SK-N-SH treated with all-trans-retinoic acid at 6 μM for 48 hours (cell line): ENCODE measurements around the gene RMND5A.

ENCODE experiments used
- ATAC-seq: fragments of 200-7000 bp; cut with Tn5 transposase; 3 replicates; pipeline ENCODE4 v1.9.1; 2020; ENCODE audit warnings: mild to moderate bottlenecking, moderate library complexity
- ARNTL ChIP-seq: fragments of 450-650 bp; formaldehyde crosslinking; IDR thresholded peaks from 2 replicates; pipeline ENCODE4 v1.5.0; 2020; ENCODE audit warnings: low read depth, mild to moderate bottlenecking, moderate library complexity, borderline replicate concordance
- BACH2 ChIP-seq: fragments of 250-450 bp; sonication (Bioruptor Pico); IDR thresholded peaks from 2 replicates; pipeline ENCODE4 v1.9.0; 2021; ENCODE audit warnings: mild to moderate bottlenecking, borderline replicate concordance
- GLIS3 ChIP-seq: fragments of 250-450 bp; sonication (Bioruptor Pico); IDR thresholded peaks from 2 replicates; pipeline ENCODE4 v1.5.0; 2020; ENCODE audit warnings: mild to moderate bottlenecking, moderate library complexity
- ISL1 ChIP-seq: fragments of 250-450 bp; sonication (Bioruptor Pico); IDR thresholded peaks from 2 replicates; pipeline ENCODE4 v2.1.2; 2022; ENCODE audit warnings: mild to moderate bottlenecking, moderate library complexity
- OSR1 ChIP-seq: fragments of 250-450 bp; sonication (Bioruptor Pico); IDR thresholded peaks from 2 replicates; pipeline ENCODE4 v1.8.0; 2022; ENCODE audit warnings: moderate library complexity, mild to moderate bottlenecking, inconsistent platforms
- PPARA ChIP-seq: fragments of 250-450 bp; sonication (Bioruptor Pico); IDR thresholded peaks from 2 replicates; pipeline ENCODE4 v1.5.0; 2020; ENCODE audit warnings: mild to moderate bottlenecking, borderline replicate concordance
- SNAI2 ChIP-seq: fragments of 250-450 bp; sonication (Bioruptor Pico); IDR thresholded peaks from 2 replicates; pipeline ENCODE4 v1.5.0; 2020; ENCODE audit warnings: mild to moderate bottlenecking, moderate library complexity
- TCF4 ChIP-seq: fragments of 250-450 bp; sonication (Bioruptor Pico); IDR thresholded peaks from 2 replicates; pipeline ENCODE4 v1.8.0; 2021; ENCODE audit warnings: mild to moderate bottlenecking, moderate library complexity, borderline replicate concordance
- TOX ChIP-seq: fragments of 250-450 bp; sonication (Bioruptor Pico); IDR thresholded peaks from 2 replicates; pipeline ENCODE4 v1.8.0; 2021; ENCODE audit warnings: mild to moderate bottlenecking, moderate library complexity, borderline replicate concordance
- ZC3H10 ChIP-seq: fragments of 250-450 bp; sonication (Bioruptor Pico); IDR thresholded peaks from 2 replicates; pipeline ENCODE4 v1.5.1; 2021; ENCODE audit warnings: mild to moderate bottlenecking, moderate library complexity
- ZFP3 ChIP-seq: fragments of 250-450 bp; sonication (Bioruptor Pico); IDR thresholded peaks from 2 replicates; pipeline ENCODE4 v1.5.0; 2020; ENCODE audit warnings: mild to moderate bottlenecking, moderate library complexity
- ZFP30 ChIP-seq: fragments of 450-650 bp; formaldehyde crosslinking; IDR thresholded peaks from 2 replicates; pipeline ENCODE4 v1.5.0; 2022; ENCODE audit warnings: mild to moderate bottlenecking, moderate library complexity
- ZNF565 ChIP-seq: fragments of 450-650 bp; formaldehyde crosslinking; conservative IDR thresholded peaks from 2 replicates; pipeline ENCODE4 v1.5.0; 2020; ENCODE audit warnings: low read depth, mild to moderate bottlenecking, moderate library complexity
- ZNF70 ChIP-seq: fragments of 450-650 bp; formaldehyde crosslinking; IDR thresholded peaks from 2 replicates; pipeline ENCODE4 v1.5.0; 2020; ENCODE audit warnings: mild to moderate bottlenecking, moderate library complexity
- TF ChIP-seq, protein P1 (sequence below): fragments of 250-450 bp; sonication (Bioruptor Pico); IDR thresholded peaks from 2 replicates; pipeline ENCODE4 v1.8.0; 2021; ENCODE audit warnings: low read depth, mild to moderate bottlenecking, moderate library complexity, borderline replicate concordance
- TF ChIP-seq, protein P2 (sequence below): fragments of 250-450 bp; sonication (Bioruptor Pico); IDR thresholded peaks from 2 replicates; pipeline ENCODE4 v1.8.0; 2020; ENCODE audit warnings: mild to moderate bottlenecking, moderate library complexity, borderline replicate concordance
- TF ChIP-seq, protein P3 (sequence below): fragments of 250-450 bp; sonication (Bioruptor Pico); IDR thresholded peaks from 2 replicates; pipeline ENCODE4 v1.5.0; 2020; ENCODE audit warnings: mild to moderate bottlenecking, moderate library complexity
- TF ChIP-seq, protein P4 (sequence below): fragments of 250-450 bp; sonication (Bioruptor Pico); IDR thresholded peaks from 2 replicates; pipeline ENCODE4 v1.5.1; 2021; ENCODE audit warnings: mild to moderate bottlenecking, moderate library complexity

The RMND5A gene

DNA sequence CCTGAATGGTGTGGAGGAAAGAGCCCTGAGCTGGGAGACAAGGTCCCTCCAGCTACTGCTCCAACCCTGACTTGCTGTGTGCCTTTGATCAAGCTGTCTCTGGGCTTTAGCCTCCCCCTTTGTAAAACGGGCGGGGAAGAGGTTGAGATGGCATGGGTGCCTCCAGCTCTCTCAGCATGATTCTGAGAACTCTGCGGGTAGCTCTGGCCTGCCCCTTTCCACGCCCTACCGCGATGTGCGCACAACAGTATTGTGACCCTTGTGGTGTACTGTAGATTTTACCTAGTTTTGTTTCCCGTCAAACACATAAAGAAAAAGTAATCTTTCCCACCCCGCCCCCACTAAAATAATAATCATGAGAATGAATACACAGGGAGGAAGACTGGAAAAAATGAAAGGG is 65.4 kb downstream of the RMND5A start (continued):
- TF ChIP-seq, protein P1, sequence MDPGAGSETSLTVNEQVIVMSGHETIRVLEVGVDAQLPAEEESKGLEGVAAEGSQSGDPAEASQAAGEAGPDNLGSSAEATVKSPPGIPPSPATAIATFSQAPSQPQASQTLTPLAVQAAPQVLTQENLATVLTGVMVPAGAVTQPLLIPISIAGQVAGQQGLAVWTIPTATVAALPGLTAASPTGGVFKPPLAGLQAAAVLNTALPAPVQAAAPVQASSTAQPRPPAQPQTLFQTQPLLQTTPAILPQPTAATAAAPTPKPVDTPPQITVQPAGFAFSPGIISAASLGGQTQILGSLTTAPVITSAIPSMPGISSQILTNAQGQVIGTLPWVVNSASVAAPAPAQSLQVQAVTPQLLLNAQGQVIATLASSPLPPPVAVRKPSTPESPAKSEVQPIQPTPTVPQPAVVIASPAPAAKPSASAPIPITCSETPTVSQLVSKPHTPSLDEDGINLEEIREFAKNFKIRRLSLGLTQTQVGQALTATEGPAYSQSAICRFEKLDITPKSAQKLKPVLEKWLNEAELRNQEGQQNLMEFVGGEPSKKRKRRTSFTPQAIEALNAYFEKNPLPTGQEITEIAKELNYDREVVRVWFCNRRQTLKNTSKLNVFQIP (CRISPR knock-in tag): no peak
- TF ChIP-seq ZC3H10 (CRISPR knock-in tag): no peak

DNA sequence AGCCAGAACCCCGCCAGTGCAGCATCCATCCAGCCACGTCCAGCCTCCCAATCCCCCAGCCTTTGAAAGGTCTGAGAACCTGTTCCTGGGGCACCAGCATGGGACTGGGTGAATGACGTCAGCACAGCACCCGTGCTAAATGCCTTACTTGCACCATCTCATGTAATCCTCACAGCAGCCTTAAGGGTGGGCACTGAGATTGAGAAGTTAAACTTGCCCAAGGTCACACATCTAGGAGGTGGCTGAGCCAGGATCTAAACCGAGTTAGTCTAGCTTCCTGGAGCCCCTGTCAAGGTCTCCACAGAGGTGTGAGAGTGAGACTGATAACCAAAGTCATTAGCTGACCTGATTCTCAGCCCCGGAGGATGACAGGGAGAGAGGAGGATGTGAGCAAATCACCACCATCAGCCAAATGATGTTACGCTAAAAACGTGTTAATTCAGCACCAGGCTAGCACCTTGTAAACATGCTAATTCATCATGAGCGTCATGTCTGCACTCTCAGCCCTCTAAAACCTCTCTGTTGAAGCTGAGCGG is 66.0 kb downstream of the RMND5A start:
- TF ChIP-seq ZFP3 (CRISPR knock-in tag) (no peak), GLIS3 (no peak), TCF4 (CRISPR knock-in tag) (no peak), ARNTL (CRISPR knock-in tag) (no peak), ISL1 (CRISPR knock-in tag) (no peak), SNAI2 (CRISPR knock-in tag) (no peak), TOX (CRISPR knock-in tag) (no peak), ZFP30 (CRISPR knock-in tag) (no peak), PPARA (CRISPR knock-in tag) (no peak), ZC3H10 (CRISPR knock-in tag) (no peak), ZNF70 (no peak)
- TF ChIP-seq, protein P2, sequence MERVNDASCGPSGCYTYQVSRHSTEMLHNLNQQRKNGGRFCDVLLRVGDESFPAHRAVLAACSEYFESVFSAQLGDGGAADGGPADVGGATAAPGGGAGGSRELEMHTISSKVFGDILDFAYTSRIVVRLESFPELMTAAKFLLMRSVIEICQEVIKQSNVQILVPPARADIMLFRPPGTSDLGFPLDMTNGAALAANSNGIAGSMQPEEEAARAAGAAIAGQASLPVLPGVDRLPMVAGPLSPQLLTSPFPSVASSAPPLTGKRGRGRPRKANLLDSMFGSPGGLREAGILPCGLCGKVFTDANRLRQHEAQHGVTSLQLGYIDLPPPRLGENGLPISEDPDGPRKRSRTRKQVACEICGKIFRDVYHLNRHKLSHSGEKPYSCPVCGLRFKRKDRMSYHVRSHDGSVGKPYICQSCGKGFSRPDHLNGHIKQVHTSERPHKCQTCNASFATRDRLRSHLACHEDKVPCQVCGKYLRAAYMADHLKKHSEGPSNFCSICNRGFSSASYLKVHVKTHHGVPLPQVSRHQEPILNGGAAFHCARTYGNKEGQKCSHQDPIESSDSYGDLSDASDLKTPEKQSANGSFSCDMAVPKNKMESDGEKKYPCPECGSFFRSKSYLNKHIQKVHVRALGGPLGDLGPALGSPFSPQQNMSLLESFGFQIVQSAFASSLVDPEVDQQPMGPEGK: no peak
- TF ChIP-seq, protein P3, sequence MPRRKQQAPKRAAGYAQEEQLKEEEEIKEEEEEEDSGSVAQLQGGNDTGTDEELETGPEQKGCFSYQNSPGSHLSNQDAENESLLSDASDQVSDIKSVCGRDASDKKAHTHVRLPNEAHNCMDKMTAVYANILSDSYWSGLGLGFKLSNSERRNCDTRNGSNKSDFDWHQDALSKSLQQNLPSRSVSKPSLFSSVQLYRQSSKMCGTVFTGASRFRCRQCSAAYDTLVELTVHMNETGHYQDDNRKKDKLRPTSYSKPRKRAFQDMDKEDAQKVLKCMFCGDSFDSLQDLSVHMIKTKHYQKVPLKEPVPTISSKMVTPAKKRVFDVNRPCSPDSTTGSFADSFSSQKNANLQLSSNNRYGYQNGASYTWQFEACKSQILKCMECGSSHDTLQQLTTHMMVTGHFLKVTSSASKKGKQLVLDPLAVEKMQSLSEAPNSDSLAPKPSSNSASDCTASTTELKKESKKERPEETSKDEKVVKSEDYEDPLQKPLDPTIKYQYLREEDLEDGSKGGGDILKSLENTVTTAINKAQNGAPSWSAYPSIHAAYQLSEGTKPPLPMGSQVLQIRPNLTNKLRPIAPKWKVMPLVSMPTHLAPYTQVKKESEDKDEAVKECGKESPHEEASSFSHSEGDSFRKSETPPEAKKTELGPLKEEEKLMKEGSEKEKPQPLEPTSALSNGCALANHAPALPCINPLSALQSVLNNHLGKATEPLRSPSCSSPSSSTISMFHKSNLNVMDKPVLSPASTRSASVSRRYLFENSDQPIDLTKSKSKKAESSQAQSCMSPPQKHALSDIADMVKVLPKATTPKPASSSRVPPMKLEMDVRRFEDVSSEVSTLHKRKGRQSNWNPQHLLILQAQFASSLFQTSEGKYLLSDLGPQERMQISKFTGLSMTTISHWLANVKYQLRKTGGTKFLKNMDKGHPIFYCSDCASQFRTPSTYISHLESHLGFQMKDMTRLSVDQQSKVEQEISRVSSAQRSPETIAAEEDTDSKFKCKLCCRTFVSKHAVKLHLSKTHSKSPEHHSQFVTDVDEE (CRISPR knock-in tag): no peak
- no peak for ATAC-seq

DNA sequence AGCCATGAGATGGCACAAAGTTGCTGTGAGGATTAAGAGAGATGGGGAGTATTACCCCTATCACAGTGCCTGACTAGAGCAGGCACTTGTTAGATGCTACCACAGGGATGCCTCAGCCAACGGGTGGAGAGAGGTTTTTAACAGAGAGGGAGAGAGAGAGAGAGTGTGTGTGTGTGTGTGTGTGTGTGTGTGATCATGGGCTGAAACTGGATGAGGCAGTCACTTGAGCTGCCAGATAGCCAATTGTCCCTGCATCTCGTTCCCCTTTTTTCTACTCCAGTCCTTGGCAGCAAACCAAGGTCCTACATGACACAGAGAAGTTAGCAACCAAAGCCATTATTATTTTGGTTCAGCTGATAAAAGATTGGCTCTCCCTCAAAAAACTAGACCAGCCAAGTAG is 67.6 kb downstream of the RMND5A start:
- no peak for ATAC-seq
- no peak for TF ChIP-seq OSR1
- TF ChIP-seq, protein P2: no peak
- TF ChIP-seq ZFP3 (CRISPR knock-in tag): no peak
- no peak for TF ChIP-seq PPARA (CRISPR knock-in tag)
- TF ChIP-seq ZFP30 (CRISPR knock-in tag): no peak
- TF ChIP-seq ISL1 (CRISPR knock-in tag): no peak
- TF ChIP-seq BACH2 (CRISPR knock-in tag): no peak
- TF ChIP-seq SNAI2 (CRISPR knock-in tag): no peak
- no peak for TF ChIP-seq GLIS3
- no peak for TF ChIP-seq ZNF565 (CRISPR knock-in tag)
- TF ChIP-seq TCF4 (CRISPR knock-in tag): no peak
- TF ChIP-seq, protein P3 (CRISPR knock-in tag): no peak
- no peak for TF ChIP-seq TOX (CRISPR knock-in tag)
- TF ChIP-seq, protein P4, sequence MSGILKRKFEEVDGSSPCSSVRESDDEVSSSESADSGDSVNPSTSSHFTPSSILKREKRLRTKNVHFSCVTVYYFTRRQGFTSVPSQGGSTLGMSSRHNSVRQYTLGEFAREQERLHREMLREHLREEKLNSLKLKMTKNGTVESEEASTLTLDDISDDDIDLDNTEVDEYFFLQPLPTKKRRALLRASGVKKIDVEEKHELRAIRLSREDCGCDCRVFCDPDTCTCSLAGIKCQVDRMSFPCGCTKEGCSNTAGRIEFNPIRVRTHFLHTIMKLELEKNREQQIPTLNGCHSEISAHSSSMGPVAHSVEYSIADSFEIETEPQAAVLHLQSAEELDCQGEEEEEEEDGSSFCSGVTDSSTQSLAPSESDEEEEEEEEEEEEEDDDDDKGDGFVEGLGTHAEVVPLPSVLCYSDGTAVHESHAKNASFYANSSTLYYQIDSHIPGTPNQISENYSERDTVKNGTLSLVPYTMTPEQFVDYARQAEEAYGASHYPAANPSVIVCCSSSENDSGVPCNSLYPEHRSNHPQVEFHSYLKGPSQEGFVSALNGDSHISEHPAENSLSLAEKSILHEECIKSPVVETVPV (CRISPR knock-in tag): no peak
- TF ChIP-seq, all 23 proteins: peak for 0
